HG02840 (cell line): ENCODE measurements around the gene ADCYAP1R1.

ENCODE experiments used
- ATAC-seq: cut with Tn5 transposase; IDR thresholded peaks from one replicate; pipeline ENCODE4 v1.9.1; 2021; ENCODE audit warnings: mild to moderate bottlenecking, moderate library complexity, moderate number of reproducible peaks; ENCODE audit not compliant: unreplicated experiment, low FRiP score

The ADCYAP1R1 gene

DNA sequence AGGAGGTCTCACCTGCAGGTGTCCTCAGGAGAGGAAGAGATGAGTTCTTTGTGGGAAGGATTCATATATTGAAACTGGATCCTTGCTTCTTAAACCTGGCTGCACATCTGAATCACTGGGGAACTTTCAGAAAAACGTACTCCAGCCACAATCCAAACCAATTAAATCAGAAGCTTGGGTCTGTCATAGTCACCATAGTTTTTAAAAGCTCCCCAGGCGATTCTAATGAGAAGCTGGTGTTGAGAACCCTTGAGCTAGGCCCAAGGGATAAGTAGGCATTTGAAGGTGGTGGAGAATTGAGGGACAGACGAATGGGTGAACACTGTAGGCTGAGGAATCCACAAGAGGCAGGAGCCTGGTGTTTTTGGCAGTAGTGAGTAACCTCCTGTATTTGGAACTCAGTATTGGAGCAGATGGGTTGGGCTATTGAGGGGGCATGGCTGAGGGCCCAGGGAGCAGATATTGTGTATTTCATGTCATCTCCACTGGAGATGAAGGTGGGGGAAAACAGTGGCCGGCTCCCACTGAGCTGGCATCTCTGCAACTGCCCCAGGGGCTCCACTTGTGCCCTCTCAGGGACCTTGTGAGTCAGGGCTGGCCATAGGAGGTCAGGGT is 14.5 kb downstream of the ADCYAP1R1 start:
- ATAC-seq: no peak

DNA sequence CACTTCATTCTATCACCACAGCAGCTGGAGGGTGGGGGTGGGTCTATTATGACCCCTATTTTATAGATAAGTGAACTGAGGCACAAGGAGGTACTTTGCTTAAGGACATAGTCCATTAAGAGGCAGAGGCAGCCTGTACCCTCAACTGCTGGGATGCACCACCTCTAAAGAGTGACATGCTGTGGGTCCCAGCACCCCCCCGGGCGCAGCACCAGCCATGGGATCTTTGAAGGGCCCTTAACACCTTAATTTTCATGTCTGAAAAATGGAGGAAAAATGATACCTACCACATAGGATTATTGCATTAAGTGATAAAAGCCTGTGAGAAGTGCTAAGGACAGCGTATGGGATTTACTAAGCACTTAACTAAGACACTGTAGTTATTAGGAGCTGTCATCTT is 15.4 kb downstream of the ADCYAP1R1 start:
- ATAC-seq: no peak

DNA sequence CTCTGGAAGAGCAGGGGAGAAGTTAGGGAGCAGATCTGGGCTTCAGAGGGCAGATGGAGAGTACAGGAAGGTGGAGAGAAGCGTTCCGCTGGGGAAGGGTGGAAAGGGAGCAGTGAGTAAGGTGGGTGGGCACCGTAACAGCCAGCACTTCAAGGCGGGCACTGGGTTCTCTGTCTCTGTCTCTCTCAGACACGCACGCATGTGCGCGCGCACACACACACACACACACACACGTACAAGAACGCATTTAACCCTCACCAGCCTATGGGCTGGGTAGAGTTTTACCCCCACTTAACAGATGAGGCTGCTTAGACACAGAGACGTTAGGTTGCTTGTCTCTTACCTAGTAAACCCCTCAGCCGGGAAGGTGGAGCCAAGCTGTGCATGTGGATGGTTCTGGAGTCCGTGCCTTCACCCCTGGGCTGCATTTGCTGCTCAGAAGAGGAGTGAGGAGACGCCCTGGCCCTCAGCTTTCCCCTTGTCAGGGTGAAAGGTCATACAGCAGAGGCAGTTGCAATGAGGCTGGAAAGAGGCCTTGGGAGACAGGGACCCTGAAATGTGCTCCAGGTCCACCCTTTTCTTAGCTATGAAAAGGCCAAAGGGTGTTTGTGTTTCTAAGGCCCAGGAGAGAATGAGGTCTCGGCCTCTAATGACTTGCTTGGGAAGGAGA is 16.0 kb downstream of the ADCYAP1R1 start:
- ATAC-seq: no peak

DNA sequence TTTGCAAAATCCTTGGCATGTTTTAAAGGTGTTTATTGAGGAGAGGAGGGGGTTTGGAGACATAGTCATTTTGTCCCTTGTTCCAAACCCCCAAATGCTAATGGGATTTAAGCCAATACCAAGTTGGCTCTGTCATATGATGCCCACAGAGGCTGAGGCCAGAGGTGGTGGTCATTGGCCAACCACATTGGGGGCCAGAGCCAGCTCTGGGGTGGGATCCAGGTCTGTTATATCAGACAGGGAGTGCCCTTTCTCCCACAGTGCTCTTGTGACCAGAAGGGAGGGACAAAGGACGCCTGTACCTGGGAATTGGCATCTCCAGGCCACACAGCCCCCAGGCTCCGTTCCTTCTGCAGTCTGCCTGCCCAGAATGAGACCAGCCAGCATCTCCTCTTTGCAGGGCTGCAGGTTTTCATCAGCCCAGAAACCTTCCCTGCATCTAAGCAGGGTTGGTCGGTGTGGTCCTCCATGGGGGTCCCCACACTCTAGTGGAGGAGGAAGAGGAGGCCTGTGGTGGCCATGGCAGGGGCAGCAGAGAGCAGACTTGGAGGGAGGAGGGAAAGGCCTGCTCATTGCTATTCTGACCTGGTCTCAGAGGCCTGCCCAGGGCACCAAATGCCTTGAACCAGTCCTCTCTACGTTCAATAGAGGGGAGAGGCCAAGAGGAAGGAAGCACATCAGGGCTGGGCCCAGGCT is 17.9 kb downstream of the ADCYAP1R1 start:
- ATAC-seq: no peak

DNA sequence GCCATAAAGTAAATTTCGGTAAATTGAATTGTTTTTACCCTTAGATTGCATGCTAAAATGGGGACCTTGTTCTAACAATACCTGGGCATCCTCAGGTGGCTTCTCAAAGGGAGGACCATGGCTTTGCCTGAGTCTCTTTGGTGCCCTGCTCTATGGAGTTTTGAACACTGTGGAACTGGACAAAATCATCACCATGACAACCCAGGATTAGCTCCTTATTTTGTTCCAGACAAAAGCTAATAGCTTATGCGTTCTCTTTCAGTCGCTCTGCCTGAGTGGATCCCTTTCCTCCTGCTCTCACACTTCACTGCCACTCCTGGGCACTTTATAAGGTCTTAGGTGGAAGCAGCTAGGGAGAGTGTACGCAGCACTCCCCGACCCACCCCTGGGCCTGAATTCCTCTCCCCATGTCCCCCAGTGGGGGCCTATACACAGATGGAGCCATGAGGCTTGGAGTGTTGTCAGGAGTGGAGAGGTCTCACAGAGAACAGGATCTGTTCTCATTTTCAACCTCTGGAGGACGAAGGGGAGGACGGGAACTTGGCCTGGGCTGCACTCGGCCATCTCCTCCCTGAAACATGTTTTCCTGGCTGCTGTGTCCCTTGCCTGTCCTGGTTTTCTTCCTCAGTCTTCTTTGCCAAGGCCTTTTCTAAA is 19.0 kb downstream of the ADCYAP1R1 start:
- ATAC-seq: no peak

DNA sequence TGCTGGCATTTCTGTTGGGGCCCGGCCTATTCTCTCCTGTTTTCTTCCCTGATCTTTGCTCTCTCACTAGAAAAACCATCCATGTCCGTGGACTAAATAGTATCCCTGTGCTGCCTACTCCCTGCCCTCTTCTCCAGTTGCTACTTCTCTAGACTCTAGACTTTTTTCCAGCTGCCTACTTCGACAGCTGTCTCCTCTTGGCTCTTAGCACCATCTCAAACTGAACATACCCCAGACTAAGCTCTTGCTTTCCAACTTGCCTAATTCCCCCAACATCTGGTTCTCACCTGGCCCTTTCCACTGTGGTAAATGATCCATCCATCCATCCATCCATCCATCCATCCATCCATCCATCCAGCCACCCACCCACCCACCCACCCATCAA is 19.5 kb downstream of the ADCYAP1R1 start:
- ATAC-seq: no peak

DNA sequence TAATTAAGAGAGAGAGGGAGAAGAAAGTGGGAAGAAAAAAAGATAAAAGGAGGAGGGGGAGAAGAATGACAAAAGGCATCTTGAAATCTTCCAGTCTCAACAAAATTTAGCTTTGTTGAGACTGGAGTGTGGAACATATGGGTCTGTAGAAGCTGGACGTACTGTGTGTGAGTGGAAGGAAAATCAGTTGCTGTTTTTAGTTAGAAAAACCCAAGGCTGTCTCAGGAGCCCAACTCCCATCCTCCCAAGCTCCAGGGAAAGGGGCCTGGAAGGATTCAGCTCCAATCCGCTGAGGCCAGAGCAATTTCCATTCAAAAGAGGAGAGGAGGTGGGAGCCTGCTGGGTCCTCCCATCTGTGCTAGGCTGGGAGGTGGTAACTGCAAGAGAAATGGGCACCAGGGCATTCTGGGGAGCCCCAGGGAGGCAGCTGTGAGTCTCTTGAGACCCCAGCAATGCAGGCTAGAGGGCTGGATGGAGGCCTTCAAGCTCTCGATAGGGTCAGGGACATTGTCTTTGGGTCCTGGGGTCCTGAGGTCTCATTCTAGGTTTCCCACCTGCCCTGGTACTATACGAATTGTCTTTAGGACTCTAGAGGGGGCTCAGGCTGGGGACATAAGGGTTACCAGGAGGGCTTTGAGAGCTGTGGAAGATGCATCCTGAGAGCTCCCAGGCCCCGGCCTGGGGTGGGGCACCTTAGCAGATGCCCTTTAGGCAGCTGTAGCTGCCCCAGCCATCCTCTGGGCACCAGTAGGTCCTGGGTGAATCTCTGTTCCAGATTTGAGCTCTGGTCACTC is 21.4 kb downstream of the ADCYAP1R1 start:
- no peak for ATAC-seq

DNA sequence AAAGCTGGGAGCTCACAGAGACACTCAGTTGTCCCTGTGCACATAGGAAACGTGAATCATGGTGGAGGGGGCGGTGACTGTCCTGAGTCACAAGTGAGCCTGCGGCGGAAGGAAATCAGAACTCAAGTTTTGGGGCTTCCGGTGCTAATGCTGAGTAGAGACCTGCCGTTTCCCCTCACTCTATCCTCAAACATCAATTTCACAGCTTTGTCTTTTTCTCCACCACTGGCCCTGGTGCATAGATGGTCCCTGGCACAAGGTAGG is 21.9 kb downstream of the ADCYAP1R1 start:
- ATAC-seq: no peak

DNA sequence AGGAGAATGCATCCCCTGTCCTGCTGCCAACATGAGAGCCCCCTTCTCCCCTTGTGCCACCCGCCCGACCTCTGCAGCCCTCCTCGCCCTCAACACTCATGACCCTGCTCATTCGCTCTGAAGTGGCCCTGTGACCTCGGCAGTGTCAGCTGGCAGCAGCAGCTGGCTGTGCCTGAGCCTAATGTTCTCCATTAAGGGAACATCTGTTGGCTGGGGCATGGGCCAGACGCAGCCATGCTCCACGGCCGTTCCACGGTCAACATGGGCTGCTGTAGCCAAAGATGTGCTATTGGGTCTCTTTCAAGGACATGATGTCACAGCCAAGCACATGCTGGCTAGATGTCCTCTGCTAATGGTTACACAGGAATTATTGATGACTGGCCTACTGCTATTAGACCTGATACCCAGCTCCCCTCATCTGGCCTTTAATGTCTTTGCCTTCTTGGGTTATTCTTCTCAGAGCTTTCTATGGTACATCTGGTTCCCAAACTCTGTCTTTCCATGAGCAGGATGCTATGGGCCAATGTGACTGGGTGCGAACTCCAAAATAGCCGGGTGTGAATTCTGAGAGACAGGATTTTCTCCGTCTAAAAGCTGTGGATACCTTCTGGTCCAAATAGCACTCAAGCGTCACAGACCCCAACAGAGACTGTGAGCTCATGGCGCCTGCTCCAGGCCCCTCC is 22.4 kb downstream of the ADCYAP1R1 start:
- no peak for ATAC-seq

DNA sequence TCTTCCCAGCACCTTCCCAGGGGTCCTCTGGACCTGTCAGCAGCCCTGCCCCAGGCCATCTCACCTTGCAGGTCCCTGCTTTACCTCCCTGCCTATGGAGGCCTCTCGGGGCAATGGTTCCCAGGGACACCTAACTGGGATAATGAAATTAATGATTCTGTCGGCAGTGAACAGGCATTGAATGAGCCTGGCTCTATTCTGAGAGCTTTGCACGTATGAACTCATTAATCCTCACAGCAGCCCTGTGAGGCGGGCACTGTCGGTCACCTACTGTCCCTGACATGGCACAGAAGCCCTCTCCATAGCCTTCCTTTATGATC is 22.9 kb downstream of the ADCYAP1R1 start:
- ATAC-seq: no peak

DNA sequence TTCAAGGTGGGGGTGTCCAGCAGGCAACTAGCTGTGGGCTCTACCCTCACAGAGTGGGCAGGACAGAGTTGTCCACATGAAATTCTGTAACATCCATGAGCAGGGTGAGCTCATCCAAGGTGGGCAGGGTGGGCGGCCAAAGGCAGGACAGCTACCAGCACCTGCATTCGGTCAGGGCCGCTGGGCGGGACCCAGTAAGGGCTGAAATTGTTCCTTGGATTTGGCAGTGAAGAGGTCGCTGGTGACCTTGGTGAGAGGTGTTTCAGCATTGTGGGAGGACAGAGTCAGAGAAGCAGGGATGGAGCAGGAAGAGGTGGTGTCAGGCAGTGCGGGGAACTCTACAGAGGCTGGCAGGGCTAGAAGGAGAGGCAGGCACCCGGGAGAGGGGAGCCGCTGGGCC is 23.9 kb downstream of the ADCYAP1R1 start:
- ATAC-seq: no peak

DNA sequence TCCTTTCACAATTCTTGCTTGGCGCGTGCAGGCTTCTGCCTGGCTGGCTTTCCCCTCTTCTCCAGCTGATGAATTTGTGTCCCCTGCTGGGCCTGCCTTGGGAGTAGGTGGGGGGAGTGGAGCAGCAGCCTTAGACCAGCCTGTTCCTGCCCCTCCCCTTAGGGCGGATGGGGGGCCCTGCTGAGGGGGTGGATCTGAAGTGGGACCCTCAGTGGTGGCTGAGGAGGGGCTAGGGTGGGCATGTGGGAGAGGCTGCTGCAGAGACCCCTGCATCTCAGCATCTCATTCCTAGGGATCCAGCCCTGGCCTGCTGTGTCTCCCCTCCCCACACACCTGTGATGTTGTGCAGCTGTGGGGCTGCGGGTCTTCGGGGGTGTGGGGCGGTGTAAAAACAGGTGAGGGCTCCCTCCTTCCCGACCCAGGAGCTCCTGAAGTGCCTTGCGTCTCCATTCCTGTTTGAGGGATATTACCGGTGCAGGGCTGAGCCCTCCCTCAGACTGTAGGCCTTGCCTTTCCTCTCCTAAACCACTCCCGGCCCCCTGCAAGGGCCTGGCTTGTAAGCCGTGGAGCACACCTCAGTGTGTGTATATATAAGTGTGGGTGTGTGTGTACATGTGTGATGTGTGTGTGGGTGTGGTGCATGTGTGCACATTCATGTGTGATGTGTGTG is 24.7 kb downstream of the ADCYAP1R1 start:
- no peak for ATAC-seq

DNA sequence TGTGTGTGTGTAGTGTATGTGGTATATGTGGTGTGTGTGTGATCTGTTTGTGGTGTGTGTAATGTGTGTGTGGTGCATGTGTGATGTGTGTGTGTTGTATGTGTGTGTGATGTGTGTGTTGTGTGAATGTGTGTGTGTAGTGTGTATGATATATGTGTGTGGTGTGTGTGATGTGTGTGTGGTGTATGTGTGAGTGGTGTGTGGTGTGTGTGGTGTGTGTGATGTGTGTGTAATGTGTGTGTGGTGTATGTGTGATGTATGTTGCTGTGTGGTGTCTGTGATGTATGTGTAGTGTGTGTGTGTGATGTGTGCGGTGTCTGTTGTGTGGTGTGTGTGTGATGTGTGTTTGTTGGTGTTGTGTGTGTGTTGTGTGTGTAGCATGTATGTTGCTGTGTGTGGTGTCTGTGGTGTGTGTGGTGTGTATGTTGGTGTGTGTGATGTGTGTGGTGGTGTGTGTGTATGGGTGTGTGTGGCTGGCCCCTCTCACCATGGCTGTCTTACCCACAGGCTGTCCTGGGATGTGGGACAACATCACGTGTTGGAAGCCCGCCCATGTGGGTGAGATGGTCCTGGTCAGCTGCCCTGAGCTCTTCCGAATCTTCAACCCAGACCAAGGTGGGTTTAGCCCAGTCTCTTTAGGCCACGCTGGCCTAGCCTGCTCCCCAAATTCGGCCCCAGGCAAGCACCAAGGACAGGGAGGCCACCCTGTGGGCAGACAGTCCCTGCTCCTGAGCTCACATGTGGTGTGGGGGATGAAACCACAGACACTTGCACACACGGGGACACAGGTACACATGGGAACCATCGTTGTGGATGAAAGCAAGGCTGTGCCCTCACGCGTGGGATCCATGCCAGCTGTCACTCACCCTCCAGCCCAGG is 25.6 kb downstream of the ADCYAP1R1 start:
- no peak for ATAC-seq

DNA sequence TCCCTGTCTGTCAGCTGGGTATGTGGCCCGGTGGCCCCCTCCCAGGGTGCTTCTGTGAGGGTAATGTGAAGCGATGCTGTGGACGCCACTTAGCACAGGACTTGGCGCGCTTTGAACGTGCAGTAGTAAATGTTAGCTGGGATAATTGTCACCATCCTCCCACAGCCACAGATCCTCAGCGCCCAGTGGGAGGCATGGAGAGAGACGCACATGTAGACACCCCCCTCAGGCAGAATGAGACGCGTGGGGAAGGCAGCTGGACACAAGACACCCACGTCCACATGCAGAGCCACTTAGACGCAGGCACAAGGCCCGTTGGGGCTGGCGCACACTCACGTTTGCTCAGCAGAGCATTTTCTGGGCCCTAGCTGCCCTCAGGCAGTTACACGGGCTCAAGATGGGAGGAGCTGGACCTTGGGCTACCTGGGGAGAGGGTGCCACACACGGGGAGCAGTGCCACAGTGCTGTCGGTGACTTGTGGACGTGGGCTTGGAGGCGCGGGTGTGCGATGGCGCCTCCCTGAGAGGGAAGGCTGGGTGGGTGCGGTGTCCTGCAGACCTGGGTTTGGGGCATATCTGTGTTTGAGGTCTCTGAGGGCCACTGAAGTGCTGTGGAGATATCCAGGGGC is 26.4 kb downstream of the ADCYAP1R1 start:
- no peak for ATAC-seq

DNA sequence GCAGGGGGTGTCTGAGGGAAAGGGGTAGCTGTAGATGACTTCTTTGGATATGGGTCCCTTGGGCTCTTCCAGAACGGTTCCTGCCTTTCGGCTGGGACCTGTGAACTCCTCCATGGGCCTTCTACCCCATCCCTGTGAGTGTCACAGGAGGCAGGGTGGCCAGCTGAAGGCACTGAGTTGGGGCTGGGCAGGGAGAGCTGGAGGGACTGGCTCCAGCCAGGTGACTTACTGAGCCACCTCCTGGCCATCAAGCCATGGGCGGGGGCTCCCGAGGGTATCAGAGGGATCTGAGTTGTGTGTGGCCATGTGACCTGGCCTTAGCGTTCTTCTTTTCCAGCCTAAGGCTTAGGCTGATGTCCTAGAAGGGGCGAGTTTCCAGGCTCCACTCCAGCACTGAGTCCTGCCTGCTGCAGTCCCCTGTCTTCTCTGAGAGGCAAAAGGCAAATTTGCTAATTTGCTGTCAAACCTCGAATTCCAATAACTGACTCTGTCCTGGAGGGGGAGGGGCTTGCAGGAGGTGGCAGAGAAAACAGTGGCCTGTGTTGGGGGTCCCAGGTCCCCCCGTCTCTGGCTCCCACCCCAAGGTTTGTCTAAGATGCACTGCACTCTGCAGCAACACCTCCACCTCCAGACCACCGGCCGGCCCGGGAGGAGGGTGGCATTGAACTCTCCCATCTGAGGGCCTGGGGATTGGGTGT is 27.2 kb downstream of the ADCYAP1R1 start:
- no peak for ATAC-seq

DNA sequence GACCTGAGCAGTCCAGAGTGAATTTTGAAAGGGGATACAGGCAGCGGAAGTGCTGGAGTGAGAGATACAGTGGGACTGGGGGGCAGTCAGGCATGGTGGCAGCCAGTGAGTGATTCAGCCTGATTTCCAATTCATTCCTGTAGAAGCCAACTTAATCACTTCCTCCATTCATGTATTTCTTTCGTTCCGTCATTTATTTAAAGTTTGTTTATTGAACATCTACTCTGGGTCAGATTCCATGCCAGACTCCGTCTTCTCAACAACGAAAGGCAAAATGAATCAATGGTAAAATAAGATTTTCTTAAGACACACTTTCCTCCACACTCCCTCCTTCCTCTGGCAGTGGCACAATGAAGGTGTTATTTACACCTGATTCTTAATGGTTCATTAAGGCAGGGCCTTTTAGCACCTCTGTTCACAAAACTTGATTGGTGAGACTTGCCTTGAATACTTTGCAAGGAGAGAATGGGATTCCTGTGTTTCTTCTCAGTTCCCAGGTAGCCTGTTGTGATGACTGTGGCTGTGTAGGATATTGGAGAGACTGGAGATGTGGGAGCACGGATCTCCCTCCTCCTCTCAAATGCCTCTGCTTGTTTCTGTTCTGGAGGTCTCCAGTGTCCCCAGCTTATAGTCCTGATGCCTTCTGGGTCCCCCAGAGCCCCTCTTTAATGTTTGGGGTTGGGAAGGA is 27.9 kb downstream of the ADCYAP1R1 start:
- ATAC-seq: no peak

DNA sequence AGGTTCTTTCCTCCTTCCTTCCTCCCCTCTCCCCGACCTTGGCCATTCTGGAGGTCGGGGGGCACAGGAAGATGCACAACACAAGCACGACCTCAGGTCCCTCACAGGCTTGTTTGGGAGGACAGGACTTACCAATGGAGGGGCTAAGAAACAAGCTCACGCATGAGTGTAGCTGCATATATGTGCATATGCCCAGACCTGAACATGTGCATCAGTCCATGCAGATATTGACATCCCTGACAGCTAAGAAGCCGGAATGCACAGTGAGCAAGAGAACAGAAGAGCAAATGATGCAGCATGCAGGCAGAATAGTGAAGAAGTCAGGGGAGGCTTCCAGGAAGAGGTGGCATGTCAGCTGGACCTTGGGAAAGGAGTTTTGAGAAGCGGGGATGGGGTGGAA is 28.7 kb downstream of the ADCYAP1R1 start:
- no peak for ATAC-seq
